MM.1S (cell line): Measurements from ENCODE around the gene RAB8A.

Source experiments
- DNase-seq: peaks from one replicate; pipeline ENCODE4 v3.0.0-alpha.2; 2015
- H2AFZ ChIP-seq: fragments of 300-600 bp; sonication (generic); 2 replicates; pipeline ENCODE4 v1.6.0; 2016; ENCODE audit warnings: antibody characterized with exemption, low read length
- H3F3A ChIP-seq: fragments of 300-600 bp; sonication (generic); 2 replicates; pipeline ENCODE4 v1.6.1; 2016; ENCODE audit warnings: mild to moderate bottlenecking, antibody characterized with exemption, low read length, moderate library complexity, mixed read lengths; ENCODE audit not compliant: insufficient read depth
- H3K27ac ChIP-seq: fragments of 300-600 bp; sonication (generic); 2 replicates; pipeline ENCODE4 v1.5.1; 2016; ENCODE audit warnings: mild to moderate bottlenecking, low read length
- H3K27me3 ChIP-seq: fragments of 300-600 bp; sonication (generic); replicated peaks from 2 replicates; pipeline ENCODE4 v1.6.0; 2016; ENCODE audit warnings: low read length; ENCODE audit not compliant: insufficient read depth
- H3K36me3 ChIP-seq: fragments of 300-600 bp; sonication (generic); replicated peaks from 2 replicates; pipeline ENCODE4 v1.6.1; 2016; ENCODE audit warnings: mild to moderate bottlenecking, low read length, mixed read lengths; ENCODE audit not compliant: insufficient read depth
- H3K4me1 ChIP-seq: fragments of 300-600 bp; sonication (generic); 2 replicates; pipeline ENCODE4 v1.6.1; 2016; ENCODE audit warnings: low read length, mixed read lengths
- H3K4me2 ChIP-seq: fragments of 300-600 bp; sonication (generic); 2 replicates; pipeline ENCODE4 v1.6.0; 2016; ENCODE audit warnings: low read depth, low read length
- H3K4me3 ChIP-seq: fragments of 300-600 bp; sonication (generic); 2 replicates; pipeline ENCODE4 v1.5.1; 2016; ENCODE audit warnings: low read length, mixed read lengths
- H3K79me2 ChIP-seq: fragments of 300-600 bp; sonication (generic); 2 replicates; pipeline ENCODE4 v1.6.1; 2016; ENCODE audit warnings: mixed run types, low read length, mixed read lengths
- H3K9ac ChIP-seq: fragments of 300-600 bp; sonication (generic); 2 replicates; pipeline ENCODE4 v1.6.1; 2016; ENCODE audit warnings: low read length, mixed read lengths
- H3K9me2 ChIP-seq: fragments of 300-600 bp; sonication (generic); replicated peaks from 2 replicates; pipeline ENCODE4 v1.6.1; 2016; ENCODE audit warnings: mild to moderate bottlenecking, low read length, mixed read lengths; ENCODE audit not compliant: insufficient read depth
- H3K9me3 ChIP-seq: fragments of 300-600 bp; sonication (generic); replicated peaks from 2 replicates; pipeline ENCODE4 v1.6.1; 2016; ENCODE audit warnings: mild to moderate bottlenecking, low read length, mixed read lengths; ENCODE audit not compliant: insufficient read depth
- H4K20me1 ChIP-seq: fragments of 300-600 bp; sonication (generic); 2 replicates; pipeline ENCODE4 v1.6.1; 2016; ENCODE audit warnings: mild to moderate bottlenecking, low read length, moderate library complexity, mixed read lengths; ENCODE audit not compliant: insufficient read depth
- CTCF ChIP-seq: fragments of 300-600 bp; sonication (generic); IDR thresholded peaks from 2 replicates; pipeline ENCODE4 v1.5.1; 2016; ENCODE audit warnings: antibody characterized with exemption, low read length, mixed read lengths
- EZH2 ChIP-seq: fragments of 300-600 bp; sonication (generic); optimal IDR thresholded peaks from 2 replicates; pipeline ENCODE3; 2017; ENCODE audit warnings: low read depth, mild to moderate bottlenecking, antibody characterized with exemption, low read length, mixed read lengths
- EZH2phosphoT487 ChIP-seq: fragments of 300-600 bp; sonication (generic); IDR thresholded peaks from 2 replicates; pipeline ENCODE4 v1.6.1; 2018; ENCODE audit warnings: antibody characterized with exemption, low read length

RAB8A gene

GRCh38 chr19:16148443-16149229 lies 36.9 kb downstream of the RAB8A start:
- Histone ChIP-seq H3K79me2 (peaks cover 93% of the 10 kb centered on the region), H3K36me3 (peaks cover 20% of the 10 kb centered on the region), H3K27me3 (no peaks in the 10 kb centered on the region), H3K27ac (peak overlapping the region; percentile 98), H3F3A (peaks cover 90% of the 10 kb centered on the region), H3K4me1 (peaks cover 60% of the 10 kb centered on the region), H3K9me2 (no peaks in the 10 kb centered on the region), H3K4me2 (peak overlapping the region; percentile 52), H3K4me3 (no peak overlapping the region), H3K9me3 (no peaks in the 10 kb centered on the region), H3K9ac (peak overlapping the region; percentile 25; the same call in 1 of the 2 replicates), H2AFZ (no peak overlapping the region), H4K20me1 (no peaks in the 10 kb centered on the region)
- TF ChIP-seq EZH2 (no peak), CTCF (no peak), EZH2phosphoT487 (no peak)
- DNase-seq: no peak

GRCh38 chr19:16153582-16154336 lies 42.1 kb downstream of the RAB8A start:
- Histone ChIP-seq H4K20me1 (no peaks in the 10 kb centered on the region), H3F3A (peaks cover 89% of the 10 kb centered on the region), H3K27me3 (no peaks in the 10 kb centered on the region), H3K36me3 (peaks cover 43% of the 10 kb centered on the region), H3K9me3 (no peaks in the 10 kb centered on the region), H3K4me2 (peak overlapping the region; percentile 38; the same call in 1 of the 2 replicates), H3K79me2 (peaks cover 62% of the 10 kb centered on the region), H3K9ac (no peak overlapping the region), H3K9me2 (no peaks in the 10 kb centered on the region), H2AFZ (no peak overlapping the region), H3K4me3 (no peak overlapping the region), H3K27ac (peak overlapping the region; percentile 99), H3K4me1 (peaks cover 65% of the 10 kb centered on the region)
- no peak for TF ChIP-seq EZH2
- TF ChIP-seq EZH2phosphoT487: no peak
- TF ChIP-seq CTCF: no peak
- peak; percentile 71 for DNase-seq

- no peak for DNase-seq
- Histone ChIP-seq H2AFZ (no peak overlapping the region), H3K9me2 (no peaks in the 10 kb centered on the region), H3K4me3 (no peak overlapping the region; the same call in 1 of the 2 replicates), H3K27ac (peak overlapping the region; percentile 99), H3K36me3 (peaks cover 39% of the 10 kb centered on the region), H3K9ac (peak overlapping the region; percentile 64), H3K4me1 (peaks cover 57% of the 10 kb centered on the region), H3K4me2 (peak overlapping the region; percentile 38), H3K27me3 (no peaks in the 10 kb centered on the region), H3F3A (peaks cover 87% of the 10 kb centered on the region), H3K79me2 (peaks cover 55% of the 10 kb centered on the region), H4K20me1 (no peaks in the 10 kb centered on the region), H3K9me3 (no peaks in the 10 kb centered on the region)
- TF ChIP-seq EZH2phosphoT487: no peak
- no peak for TF ChIP-seq EZH2
- no peak for TF ChIP-seq CTCF
Measured at GRCh38 chr19:16154557-16154956, 42.9 kb downstream of the RAB8A start.
